SU-DHL-6 (cell line): ENCODE measurements around the gene RARA.
"Not testable (repeated sequence)": the region's sequence is repeated elsewhere in the genome, so short reads cannot be mapped to it uniquely, and the experiment has no call there.

ENCODE experiments used
- EZH2phosphoT487 ChIP-seq: fragments of 200-600 bp; sonication (generic), shearing (Covaris generic); conservative IDR thresholded peaks from 2 replicates; pipeline ENCODE4 v1.6.1; 2018; ENCODE audit warnings: mild to moderate bottlenecking, antibody characterized with exemption, low read length, moderate library complexity, mixed read lengths
- TF ChIP-seq, protein P1 (sequence below): fragments of 200-600 bp; sonication (generic); IDR thresholded peaks from one replicate; pipeline ENCODE4 v1.5.1; 2017; ENCODE audit warnings: antibody characterized with exemption, mild to moderate bottlenecking, low read length, moderate library complexity; ENCODE audit not compliant: insufficient read depth, poor library complexity, severe bottlenecking

DNA sequence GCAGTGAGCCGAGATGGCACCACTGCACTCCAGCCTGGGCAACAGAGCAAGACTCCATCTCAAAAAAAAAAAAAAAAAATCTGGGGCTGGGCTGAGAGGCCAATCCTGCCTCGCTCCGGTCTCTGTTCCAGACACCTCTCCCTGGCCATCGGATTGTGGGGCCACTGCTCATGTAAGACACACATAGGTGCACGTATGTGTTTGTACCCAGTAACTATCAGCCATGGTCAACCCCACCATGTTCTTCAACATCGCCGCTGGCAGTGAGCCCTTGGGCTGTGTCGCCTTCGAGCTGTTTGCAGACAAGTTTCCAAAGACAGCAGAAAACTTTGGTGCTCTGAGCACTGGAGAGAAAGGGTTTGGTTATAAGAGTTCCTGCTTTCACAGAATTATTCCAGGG lies 58.7 kb downstream of the RARA start:
- TF ChIP-seq, protein P1, sequence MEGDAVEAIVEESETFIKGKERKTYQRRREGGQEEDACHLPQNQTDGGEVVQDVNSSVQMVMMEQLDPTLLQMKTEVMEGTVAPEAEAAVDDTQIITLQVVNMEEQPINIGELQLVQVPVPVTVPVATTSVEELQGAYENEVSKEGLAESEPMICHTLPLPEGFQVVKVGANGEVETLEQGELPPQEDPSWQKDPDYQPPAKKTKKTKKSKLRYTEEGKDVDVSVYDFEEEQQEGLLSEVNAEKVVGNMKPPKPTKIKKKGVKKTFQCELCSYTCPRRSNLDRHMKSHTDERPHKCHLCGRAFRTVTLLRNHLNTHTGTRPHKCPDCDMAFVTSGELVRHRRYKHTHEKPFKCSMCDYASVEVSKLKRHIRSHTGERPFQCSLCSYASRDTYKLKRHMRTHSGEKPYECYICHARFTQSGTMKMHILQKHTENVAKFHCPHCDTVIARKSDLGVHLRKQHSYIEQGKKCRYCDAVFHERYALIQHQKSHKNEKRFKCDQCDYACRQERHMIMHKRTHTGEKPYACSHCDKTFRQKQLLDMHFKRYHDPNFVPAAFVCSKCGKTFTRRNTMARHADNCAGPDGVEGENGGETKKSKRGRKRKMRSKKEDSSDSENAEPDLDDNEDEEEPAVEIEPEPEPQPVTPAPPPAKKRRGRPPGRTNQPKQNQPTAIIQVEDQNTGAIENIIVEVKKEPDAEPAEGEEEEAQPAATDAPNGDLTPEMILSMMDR: not testable (repeated sequence)
- not testable (repeated sequence) for TF ChIP-seq EZH2phosphoT487
